Limb (tissue), 2 donors: ENCODE data around the gene PIP4K2A.
"Not testable (repeated sequence)": the region's sequence is repeated elsewhere in the genome, so short reads cannot be mapped to it uniquely, and the experiment has no call there.

Source experiments
- DNase-seq, 2 donors: peaks; one replicate each; pipeline ENCODE4 v3.0.0-alpha.2; 2016; ENCODE audit errors: extremely low spot score in 2 of 2

The PIP4K2A gene

DNA sequence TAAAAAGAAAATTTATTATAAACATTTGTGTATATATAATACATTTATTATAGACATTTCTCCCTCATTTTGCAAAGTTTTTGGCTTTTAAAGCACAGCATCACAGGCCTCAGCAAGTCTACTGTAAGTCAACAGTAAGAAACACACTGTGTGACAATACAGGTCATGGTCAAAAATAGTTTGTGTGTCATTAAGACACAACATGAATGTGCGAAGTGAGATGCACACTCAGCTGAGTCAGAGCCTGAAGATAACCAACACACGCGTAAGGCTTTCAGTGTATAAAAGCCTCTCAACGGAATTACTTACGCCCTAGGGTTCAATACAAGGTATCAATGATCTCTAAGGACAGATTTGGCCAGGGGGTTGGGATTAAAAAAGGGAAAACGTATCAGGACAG is 157.6 kb downstream of the PIP4K2A start:
- DNase-seq, result no peak

DNA sequence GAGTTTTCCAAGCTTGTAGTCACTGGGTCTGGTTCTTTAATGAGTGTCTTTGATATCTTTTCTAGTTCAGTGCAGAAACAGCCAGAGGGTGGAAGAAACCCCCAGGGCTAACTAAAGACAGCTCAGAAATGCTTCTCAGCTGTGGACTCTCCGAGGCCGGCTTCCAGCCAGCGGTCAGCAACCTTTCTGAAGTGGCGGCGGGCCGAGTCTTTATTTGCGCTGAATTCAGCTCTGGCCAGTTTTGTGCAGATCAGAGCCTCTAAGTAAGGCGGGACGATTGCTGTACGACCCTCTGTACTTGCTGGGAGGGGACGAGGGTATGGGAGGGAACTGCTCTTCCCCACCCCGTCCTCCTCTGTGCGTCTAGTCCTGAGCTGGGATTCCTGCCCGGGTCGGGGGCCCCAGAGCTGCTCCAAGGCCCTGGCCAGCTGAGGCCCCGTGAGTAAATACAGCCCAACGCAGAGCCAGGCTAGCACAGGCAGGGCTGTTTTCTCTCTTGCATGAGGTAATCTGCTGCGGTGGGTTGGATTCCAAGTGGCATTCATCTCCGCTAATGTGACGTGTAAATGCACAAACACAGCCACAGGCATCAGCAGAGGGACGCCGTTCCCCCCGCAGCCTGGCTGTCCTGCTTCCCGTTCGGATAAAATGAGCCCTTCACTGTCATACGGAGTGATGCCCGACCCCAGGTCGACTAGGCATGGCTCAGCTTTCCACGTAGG is 159.8 kb downstream of the PIP4K2A start:
- peak; percentile 84 to 86 for DNase-seq

DNA sequence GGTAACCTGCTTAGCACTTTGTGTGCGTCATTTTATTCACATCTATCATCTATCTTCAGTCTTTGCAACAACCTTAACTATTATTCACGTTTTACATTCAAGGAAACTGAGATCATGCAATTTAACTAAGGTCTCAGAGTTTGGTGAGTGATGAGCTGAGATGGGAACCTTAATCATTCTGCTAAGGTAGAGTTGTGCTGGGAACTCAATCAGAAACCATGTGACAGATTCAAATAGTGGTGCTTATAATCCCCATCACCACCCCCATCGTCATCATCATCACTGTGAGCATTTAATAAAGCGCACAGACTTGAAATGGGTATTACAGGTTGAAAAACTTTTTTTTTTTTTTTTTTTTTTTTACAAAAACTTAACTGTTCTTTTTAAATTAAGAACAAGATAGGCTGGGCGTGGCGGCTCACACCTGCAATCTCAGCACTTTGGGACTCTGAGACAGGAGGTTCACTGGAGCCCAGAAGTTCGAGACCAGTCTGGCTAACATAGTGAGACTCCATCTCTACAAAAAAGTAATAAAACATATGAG is 160.9 kb downstream of the PIP4K2A start:
- DNase-seq, result no peak

DNA sequence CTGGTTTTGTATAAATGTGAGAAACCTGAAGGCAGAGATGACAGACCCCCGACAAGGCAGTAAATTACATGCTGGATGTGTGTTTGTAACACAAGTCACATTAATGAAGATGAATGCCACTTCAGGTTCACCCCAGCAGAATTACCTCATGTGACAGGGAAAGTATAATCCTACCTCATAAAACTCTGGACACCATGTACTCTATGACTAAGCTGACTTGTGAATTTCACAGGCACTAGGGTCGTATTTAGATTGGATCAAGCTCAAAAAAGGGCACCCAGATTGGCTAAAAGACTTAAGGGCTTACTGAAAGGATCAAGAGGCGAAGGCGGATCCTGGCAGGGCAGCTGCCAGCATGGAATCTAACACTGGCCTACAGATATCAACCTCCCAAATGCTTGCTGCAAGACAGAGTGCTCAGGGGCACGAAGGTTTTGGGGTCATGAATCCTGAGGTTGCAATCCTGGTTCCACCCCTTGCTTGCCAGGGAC is 161.4 kb downstream of the PIP4K2A start:
- no peak for DNase-seq

DNA sequence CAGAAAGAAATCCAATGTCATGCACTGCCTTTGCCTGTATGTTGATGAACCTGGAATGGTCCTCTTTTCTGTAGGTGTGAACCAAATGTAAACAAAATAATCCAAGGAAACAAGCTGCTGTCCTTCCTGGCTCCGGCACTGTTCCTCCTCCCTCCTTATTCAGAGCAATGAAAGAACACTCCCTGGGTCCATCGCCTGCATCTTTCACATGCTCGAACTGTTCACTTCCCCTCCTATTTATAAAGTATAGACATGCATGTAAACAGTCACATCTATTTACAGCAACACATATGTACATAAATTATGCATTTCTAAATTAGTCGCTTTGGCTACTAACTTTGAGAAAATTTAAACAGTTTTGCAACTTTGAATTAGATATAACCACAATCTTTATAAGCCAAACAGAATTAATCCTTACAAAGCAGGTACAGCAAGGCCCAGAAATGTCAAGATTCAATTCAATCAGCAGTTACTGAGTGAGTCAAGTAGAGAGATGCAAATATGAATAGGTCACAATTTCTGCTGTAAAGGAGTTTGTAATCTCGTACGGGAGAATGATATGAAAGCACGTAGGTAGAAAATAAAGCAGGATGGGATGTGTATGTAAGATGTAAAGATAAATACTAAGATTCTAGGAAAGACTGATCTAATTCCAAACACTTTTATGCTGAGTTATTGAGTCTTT is 162.6 kb downstream of the PIP4K2A start:
- no peak for DNase-seq

DNA sequence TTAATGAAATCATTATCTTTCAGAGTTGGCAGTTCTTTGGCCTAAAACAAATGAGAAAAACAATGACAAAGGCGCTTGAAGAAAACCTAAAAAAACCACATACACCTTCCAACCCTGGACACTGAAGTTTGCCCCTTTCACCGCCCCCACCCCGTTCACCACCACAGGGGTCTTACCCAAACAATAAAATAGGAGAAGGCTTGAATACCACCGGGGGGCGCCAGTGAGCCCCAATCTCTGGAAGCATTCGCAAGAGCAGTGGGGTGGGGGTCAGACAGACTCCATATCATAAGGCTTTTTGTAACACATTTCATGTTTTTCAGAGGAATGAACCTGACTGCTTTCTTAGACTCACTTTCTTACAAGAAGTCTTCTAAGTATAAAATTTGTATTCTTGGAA is 163.6 kb downstream of the PIP4K2A start:
- peak in 1 of 2 donors; percentile 62 for DNase-seq

DNA sequence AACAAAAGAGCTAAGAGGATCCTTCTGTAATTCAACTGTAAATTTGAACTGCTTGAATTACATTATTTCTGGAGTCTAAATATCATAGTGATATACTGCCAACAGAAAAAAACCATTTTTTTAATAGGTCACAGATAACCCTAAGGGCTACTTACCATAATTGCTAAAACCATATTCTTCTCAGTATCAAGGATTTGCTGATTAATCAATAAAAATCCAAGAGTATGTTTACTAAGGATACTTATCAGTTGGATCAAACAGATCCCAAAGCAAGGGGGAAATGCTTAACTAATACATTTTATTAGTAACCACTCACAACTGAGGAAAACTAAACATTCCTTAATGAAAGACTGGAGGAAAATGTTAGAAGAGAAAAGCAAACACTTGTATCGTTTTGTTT is 166.0 kb downstream of the PIP4K2A start:
- DNase-seq, result no peak

DNA sequence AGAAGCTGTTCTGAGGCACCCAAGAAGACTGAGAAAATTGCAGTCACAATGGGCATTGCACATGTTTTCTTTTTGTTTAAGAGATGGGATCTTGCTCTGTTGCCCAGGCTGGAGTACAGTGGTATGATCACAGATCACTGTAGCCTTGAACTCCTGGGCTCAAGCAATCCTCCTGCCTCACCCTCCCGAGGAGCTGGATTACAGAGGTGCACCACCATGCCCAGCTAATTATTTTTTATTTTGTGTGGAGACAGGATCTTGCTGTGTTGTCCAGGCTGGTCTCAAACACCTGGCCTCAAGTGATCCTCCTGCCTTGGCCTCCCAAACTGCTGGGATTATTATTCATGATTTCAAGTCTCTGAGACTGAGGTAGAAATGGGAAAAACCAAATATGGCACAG is 168.7 kb downstream of the PIP4K2A start:
- DNase-seq, result no peak

DNA sequence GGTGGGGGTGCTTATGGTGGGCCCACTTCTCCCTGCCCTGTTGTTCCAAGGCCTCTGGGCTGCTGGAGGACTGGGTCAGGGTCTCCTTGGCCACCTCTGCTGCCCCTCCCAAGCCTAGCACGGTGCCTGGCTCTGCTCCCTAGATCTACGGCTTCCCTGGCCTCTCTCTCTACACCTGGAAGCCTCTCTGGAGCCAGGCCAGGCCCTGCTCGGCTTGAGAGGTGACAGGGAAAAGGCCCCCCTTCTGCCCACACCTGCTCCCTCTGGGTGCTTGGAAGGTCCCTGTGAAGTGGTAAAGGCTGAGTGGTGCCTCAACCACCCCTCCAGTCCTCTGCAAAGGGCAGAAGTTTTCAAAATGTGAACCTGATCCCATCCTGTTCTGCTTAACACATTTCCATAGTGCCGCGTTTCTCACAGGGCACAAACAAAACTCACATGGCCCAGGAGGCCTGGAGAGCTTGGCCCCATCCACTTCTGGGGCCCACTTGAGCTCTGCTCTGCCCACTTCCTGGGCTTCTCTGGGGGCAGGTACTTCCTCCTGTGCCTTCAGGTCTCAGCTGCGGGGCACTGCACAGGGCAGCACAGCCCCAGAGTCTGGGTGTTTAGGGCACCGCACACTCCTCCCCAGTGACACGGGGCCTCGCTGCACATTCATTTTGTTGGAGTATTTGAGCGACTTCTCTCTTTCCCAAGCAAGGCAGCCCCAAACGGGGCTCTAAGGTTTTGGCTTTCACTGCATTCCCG is 169.9 kb downstream of the PIP4K2A start:
- no peak for DNase-seq

DNA sequence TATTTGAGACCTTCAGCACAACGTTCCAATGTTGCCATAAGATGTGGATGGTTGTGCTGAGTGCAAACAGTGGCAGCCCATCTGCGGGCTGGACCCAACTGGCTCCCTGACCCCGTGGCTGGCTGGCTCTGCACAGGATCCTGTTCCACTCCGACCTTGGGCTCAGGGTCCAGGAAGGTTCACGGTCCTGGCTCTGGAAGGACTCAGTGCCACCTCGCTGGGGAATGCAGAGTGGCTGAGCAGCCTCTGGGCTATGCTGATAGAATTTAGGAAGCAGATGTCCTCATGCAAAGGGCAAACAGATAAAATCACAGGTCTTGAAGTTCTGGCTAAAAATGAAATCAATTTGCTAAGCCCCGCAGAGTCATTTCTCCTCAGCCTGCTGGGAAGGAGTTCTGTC is 171.6 kb downstream of the PIP4K2A start:
- DNase-seq, result no peak

DNA sequence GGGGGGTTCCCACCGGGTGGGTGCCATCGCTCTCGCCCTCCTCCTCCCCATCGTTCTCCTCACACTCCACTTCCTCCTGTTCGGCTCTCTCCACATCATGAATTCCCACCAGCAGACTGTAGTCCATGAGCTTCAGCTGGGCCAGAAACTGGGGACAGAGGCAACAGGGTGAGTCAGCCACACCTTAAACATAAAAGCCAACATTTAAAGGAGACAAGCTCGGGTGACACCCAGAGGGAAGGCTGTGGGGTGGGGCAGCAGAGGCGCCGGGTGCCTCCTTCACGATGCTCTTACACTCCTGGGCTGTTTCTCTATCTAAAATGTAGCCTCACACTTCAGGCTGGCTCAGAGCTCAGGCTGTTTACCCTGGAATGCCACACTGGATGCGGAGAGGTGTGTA is 172.5 kb downstream of the PIP4K2A start:
- DNase-seq, result no peak

DNA sequence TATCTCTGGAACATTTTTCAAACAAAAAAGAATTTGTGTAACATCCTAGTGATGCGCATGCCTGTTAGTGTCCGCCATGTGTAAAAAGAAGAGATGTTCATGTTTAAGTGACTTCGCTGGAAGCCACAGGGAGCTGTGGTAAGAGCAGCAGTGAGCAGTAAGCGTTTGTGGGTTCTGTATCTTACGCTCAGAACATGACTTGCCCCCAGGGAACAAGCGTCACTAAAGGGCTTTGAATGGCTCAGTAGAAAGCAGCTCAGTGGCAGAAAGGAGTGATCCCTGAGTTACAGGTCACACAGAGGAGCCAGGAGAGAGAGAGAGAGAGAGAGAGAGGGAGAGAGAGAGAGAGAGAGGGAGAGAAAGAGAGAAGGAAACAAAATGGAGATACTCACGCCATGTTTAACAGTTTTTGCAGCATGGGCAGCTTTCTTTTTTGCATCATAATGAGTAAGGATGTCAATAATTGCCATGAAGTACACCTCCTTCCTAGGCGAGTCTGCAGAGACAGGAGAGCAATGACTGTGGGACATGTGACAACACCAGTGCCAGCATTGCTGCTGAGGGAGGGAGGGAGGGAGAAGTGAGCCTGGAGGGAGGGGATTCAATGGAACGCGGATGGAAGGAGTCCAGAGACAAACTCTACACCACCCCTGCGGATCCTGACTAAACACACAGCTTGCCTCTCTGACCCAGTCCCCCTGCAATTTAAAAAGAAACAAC is 174.6 kb downstream of the PIP4K2A start:
- DNase-seq, result no peak

DNA sequence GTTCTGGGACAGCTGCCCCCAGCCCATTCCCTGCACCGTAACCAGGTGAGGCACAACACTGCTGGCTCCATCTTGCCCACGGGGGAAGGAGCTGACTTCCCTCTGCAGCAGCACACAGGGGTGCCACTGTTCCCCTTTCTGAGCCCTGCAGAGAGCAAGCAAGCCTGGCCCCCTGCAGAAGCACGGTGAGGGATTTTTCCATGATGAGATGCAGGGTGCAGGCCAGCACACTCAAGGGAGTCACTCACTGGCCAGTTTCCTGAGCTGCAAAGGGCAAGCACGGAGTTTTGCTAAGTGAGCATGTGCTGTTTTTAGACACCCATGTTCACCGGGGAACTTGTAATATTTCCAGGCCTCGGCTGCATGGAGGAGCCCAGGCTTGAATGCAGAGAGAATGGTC is 176.6 kb downstream of the PIP4K2A start:
- no peak for DNase-seq

DNA sequence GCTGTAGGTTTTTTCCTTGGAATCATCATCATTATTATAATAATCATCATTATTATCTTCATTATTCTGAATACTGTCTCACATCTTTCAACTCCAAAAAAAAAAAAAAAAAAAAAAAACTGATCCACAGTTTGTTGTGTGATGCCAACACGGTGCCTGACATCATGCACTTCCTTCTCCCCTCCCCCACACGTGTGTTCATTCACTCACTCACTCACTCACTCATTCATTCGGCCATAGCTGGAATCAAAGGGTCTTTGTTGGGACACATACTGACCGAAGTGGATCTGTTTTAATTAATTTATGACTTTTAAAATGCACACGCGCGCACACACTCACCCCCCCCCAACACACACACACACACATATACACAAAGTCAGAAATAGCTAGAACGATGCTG is 177.8 kb downstream of the PIP4K2A start:
- DNase-seq, result no peak

DNA sequence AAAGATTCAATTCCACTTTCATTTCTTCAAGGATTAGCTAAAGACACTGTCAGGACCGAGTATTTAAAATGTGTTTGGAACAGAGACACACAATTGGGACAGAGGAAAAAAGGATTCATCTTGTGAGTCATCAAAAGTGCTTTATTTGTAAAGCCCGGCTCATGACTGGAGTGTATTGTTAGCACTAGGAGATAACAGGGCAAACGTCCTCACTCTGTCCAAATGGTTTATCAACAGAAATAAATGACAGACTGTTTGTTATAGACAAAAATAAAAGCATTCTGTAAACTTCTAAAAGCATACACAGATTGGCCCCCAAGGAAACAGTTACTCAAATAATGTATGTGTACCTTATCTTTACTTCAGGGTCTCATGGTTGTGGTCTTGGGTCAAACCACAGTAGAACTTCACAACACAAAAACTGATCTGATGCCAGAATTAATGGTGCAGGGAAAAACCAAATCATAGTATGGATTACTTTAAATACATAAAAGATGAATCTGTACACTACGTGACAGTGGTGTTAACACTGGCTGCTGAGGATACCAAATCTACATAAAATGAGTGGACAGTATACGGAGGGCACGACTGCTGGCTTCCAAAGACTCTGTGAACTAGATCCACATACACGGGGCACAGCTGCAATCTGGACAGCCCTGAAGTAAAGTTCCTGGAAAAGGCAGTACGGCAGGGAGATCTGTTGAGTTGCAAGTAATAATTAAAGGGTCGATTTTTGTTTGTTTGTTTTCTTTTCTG is 179.4 kb downstream of the PIP4K2A start:
- DNase-seq, result no peak

DNA sequence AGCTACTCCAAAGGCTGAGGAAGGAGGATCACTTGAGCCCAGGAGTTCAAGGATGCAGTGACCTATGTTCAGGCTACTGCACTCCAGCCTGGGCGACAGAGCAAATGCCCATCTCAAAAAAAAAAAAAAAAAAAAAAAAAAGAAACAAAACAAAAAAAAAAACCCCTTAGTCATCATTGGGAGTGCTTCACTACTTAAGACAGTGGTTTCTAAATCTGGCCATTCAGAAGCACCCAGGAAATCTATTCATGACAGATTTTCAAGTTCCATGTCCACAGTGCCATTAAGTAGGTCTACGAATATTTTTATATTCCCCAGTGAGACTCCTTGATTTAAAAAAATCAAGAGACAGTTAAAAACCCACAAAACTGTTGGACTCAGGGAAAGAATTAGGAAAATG is 182.9 kb downstream of the PIP4K2A start:
- DNase-seq, result no peak

DNA sequence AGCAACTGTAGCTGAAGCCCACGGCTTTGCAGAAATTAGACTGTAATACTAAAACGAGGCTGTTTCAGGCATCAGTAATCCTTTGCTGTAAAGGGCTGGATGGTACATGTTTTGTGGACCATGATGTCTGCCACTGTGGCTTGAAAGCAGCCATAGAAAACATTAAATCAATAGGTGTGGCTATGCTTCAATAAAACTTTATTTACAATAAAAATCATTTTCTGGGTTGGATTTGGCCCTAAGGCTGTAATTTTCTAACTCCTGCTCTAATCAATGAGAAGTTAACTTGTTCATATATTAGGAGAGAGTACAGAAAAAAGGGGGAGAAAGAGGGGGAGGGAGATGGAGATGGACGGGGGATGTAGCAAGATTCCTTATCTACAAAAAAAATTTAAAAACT is 183.4 kb downstream of the PIP4K2A start:
- DNase-seq, result no peak

DNA sequence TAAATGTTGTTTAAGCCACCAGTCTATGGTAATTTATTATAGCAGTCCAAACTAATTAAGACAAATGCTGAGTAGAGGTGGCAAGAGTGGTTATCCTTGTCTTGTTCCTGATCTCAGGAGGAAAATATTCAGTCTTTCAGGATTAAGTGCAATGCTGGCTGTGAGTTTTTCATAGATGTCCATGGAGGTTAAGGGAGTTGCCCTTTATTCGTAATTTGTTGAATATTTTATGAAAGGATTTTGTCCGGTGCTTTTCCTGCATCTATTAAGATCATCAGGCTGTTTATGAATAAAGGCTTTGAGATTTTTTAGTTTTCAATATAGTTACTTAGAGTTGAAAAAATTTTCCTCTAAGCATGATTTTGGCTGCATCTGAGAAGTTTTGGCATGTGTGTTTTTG is 186.9 kb downstream of the PIP4K2A start:
- no peak for DNase-seq

DNA sequence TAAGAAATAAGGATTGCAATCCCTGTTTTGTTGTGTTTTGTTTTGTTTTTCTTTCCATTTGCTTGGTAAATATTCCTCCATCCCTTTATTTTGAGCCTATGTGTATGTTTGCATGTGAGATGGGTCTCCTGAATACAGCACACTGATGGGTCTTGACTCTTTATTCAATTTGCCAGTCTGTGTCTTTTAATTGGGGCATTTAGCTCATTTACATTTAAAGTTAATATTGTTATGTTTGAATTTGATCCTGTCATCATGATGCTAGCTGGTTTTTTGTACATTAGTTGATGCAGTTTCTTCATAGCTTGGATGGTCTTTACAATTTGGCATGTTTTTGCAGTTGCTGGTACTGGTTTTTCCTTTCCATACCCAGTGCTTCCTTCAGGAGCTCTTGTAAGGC is 190.0 kb downstream of the PIP4K2A start:
- DNase-seq, result not testable (repeated sequence)

DNA sequence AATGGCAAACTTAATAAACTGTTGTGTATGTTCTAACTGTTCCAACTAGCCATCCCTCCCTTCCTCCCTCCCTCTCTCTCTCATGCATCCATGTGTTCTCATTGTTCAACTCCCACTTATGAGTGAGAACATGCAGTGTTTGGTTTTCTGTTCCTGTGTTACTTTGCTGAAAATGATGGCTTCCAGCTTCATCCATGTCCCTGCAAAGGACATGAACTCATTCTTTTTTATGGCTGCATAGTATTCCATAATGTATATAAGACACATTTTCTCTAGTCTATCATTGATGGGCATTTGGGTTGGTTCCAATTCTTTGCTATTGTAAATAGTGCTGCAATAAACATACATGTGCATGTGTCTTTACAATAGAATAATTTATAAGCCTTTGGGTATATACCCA is 193.7 kb downstream of the PIP4K2A start:
- DNase-seq, result not testable (repeated sequence)
